Measurements from ENCODE around the gene SLC22A25. TPM values are rescaled to one million over a fixed set of nuclear protein-coding genes. Genes with fewer than 3 reads are reported as not detected.

The SLC22A25 gene
- polyA plus RNA-seq, 1 of the 3 experiments (the other 2 are of a cell fraction), result not detected

DNA sequence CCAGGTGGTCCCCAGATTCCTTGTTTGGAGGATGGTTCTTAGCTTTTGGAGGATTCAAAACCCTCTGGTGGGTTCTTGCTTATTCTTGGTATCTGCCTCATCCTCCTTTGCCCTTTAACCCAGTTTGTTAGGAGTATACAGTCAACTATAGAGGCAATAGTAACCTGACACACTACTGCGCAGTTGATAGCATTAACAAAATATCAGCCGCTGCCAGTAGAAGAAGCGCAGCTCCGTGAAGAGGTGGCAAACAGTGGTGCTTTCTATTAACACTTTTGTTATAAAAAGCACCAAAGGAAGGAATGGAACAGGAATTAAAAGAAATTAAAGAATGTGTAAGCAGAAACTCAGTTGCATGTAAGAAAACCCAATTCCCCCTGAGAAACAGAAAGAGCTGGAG is 29.3 kb downstream of the SLC22A25 start:
- H4K20me1 ChIP-seq (ENCODE audit: insufficient read depth), result no peaks in the 10 kb centered on the region
- ChIA-PET POLR2A (no interaction called here), CTCF (interaction anchor here (1.4 to 2.5 kb wide), 4 partner anchors 179 to 307 kb away, joined by 3 to 18 read pairs (median 10); no protein-coding TSS in a partner anchor)
- no peaks in the 10 kb centered on the region for H3K9me2 ChIP-seq
- peaks cover 6% of the 10 kb centered on the region; the same call in 1 of the 2 replicates for H3K27me3 ChIP-seq (ENCODE audit: insufficient read depth)
- TF ChIP-seq TEAD4 (IDR thresholded peaks at IDR 0.05; ENCODE audit: borderline replicate concordance, insufficient read depth) (no peak), ELF1 (IDR thresholded peaks at IDR 0.05) (no peak), RAD21 (IDR thresholded peaks at IDR 0.05; ENCODE audit: low read length) (no peak), RCOR1 (IDR thresholded peaks at IDR 0.05; ENCODE audit: low read length) (no peak), TCF12 (IDR thresholded peaks at IDR 0.05) (no peak), YY1 (IDR thresholded peaks at IDR 0.05; ENCODE audit: low read depth) (no peak), FOXM1 (IDR thresholded peaks at IDR 0.05; ENCODE audit: low read depth) (no peak), GABPA (IDR thresholded peaks at IDR 0.05; ENCODE audit: low read depth) (no peak), FOSL2 (IDR thresholded peaks at IDR 0.05; ENCODE audit: borderline replicate concordance, low read depth) (no peak), POLR2AphosphoS5 (IDR thresholded peaks at IDR 0.05; ENCODE audit: low read depth, low read length) (no peak), EP300 (IDR thresholded peaks at IDR 0.05; ENCODE audit: borderline replicate concordance in 1 of 2, low read depth in 1 of 2, low read length in 1 of 2) (no peak), RXRA (IDR thresholded peaks at IDR 0.05; ENCODE audit: borderline replicate concordance, low read depth) (no peak), CHD2 (IDR thresholded peaks at IDR 0.05; ENCODE audit: low read length, partially characterized antibody) (no peak)
- TF ChIP-seq, protein P1, sequence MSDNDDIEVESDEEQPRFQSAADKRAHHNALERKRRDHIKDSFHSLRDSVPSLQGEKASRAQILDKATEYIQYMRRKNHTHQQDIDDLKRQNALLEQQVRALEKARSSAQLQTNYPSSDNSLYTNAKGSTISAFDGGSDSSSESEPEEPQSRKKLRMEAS (IDR thresholded peaks at IDR 0.05; ENCODE audit: low read depth), result no peak
- TF ChIP-seq, protein P2, sequence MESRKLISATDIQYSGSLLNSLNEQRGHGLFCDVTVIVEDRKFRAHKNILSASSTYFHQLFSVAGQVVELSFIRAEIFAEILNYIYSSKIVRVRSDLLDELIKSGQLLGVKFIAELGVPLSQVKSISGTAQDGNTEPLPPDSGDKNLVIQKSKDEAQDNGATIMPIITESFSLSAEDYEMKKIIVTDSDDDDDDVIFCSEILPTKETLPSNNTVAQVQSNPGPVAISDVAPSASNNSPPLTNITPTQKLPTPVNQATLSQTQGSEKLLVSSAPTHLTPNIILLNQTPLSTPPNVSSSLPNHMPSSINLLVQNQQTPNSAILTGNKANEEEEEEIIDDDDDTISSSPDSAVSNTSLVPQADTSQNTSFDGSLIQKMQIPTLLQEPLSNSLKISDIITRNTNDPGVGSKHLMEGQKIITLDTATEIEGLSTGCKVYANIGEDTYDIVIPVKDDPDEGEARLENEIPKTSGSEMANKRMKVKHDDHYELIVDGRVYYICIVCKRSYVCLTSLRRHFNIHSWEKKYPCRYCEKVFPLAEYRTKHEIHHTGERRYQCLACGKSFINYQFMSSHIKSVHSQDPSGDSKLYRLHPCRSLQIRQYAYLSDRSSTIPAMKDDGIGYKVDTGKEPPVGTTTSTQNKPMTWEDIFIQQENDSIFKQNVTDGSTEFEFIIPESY (IDR thresholded peaks at IDR 0.05; ENCODE audit: borderline replicate concordance, low read depth), result no peak
- TF ChIP-seq, protein P3, sequence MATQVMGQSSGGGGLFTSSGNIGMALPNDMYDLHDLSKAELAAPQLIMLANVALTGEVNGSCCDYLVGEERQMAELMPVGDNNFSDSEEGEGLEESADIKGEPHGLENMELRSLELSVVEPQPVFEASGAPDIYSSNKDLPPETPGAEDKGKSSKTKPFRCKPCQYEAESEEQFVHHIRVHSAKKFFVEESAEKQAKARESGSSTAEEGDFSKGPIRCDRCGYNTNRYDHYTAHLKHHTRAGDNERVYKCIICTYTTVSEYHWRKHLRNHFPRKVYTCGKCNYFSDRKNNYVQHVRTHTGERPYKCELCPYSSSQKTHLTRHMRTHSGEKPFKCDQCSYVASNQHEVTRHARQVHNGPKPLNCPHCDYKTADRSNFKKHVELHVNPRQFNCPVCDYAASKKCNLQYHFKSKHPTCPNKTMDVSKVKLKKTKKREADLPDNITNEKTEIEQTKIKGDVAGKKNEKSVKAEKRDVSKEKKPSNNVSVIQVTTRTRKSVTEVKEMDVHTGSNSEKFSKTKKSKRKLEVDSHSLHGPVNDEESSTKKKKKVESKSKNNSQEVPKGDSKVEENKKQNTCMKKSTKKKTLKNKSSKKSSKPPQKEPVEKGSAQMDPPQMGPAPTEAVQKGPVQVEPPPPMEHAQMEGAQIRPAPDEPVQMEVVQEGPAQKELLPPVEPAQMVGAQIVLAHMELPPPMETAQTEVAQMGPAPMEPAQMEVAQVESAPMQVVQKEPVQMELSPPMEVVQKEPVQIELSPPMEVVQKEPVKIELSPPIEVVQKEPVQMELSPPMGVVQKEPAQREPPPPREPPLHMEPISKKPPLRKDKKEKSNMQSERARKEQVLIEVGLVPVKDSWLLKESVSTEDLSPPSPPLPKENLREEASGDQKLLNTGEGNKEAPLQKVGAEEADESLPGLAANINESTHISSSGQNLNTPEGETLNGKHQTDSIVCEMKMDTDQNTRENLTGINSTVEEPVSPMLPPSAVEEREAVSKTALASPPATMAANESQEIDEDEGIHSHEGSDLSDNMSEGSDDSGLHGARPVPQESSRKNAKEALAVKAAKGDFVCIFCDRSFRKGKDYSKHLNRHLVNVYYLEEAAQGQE (IDR thresholded peaks at IDR 0.05; ENCODE audit: low read depth, low read length), result no peak
- TF ChIP-seq, protein P4, sequence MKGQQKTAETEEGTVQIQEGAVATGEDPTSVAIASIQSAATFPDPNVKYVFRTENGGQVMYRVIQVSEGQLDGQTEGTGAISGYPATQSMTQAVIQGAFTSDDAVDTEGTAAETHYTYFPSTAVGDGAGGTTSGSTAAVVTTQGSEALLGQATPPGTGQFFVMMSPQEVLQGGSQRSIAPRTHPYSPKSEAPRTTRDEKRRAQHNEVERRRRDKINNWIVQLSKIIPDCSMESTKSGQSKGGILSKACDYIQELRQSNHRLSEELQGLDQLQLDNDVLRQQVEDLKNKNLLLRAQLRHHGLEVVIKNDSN (IDR thresholded peaks at IDR 0.05; ENCODE audit: borderline replicate concordance, low read depth), result no peak
- no peaks in the 10 kb centered on the region for H3F3A ChIP-seq (replicated peaks; ENCODE audit: insufficient read depth)
- H3K9ac ChIP-seq, result no peak overlapping the region
- H3K27ac ChIP-seq (ENCODE audit: low read depth in 2 of 2, low read length in 1 of 2), result no peak overlapping the region
- 6% methylated on average over 4 of the region's 4 CpGs for WGBS (ENCODE audit: low lambda C conversion rate)
- H3K79me2 ChIP-seq (ENCODE audit: insufficient read depth), result no peaks in the 10 kb centered on the region
- H3K4me2 ChIP-seq, result no peak overlapping the region
- no peak overlapping the region for H2AFZ ChIP-seq (ENCODE audit: low read depth)
- H3K9me3 ChIP-seq, result no peaks in the 10 kb centered on the region
- H3K4me1 ChIP-seq (ENCODE audit: control insufficient read depth in 1 of 2, insufficient read depth in 2 of 2, low read depth in 1 of 2, low read length in 1 of 2), result no peaks in the 10 kb centered on the region
- no peak overlapping the region for H3K4me3 ChIP-seq (ENCODE audit: low read depth in 2 of 2, low read length in 1 of 2)
- DNase-seq, result no peak
- no peaks in the 10 kb centered on the region for H3K36me3 ChIP-seq (replicated peaks in 1 of 2; ENCODE audit: control insufficient read depth in 1 of 2, insufficient read depth in 2 of 2, low read length in 1 of 2)

Data from SK-N-SH (cell line).